SK-N-SH (cell line): ENCODE results near the gene TSPAN14. TPM values are rescaled to one million over a fixed set of nuclear protein-coding genes. Genes with fewer than 3 reads are reported as not detected.

ENCODE experiments used
- CTCF ChIA-PET: fragments of 300-600, 350-600 bp; formaldehyde crosslinking; extraction: SDS; loops from one replicate; lab custom pipeline; 2021; lab: Yijun Ruan, JAX
- POLR2A ChIA-PET: fragments of 350-600 bp; sonication (Branson Sonifier 250); formaldehyde crosslinking; extraction: SDS; loops from one replicate; lab custom pipeline; 2020; ENCODE audit warnings: antibody characterized with exemption, inconsistent platforms; lab: Yijun Ruan, JAX
- DNase-seq: peaks from one replicate; pipeline ENCODE4 v3.0.0; 2012
- H2AFZ ChIP-seq: fragments of 200-600 bp; sonication (generic); 2 replicates; pipeline ENCODE4 v1.8.1; 2016; ENCODE audit warnings: antibody characterized with exemption, mild to moderate bottlenecking, low read depth
- H3F3A ChIP-seq: fragments of 200-600 bp; sonication (generic); replicated peaks from 2 replicates; pipeline ENCODE3; 2016; ENCODE audit warnings: antibody characterized with exemption, mild to moderate bottlenecking; ENCODE audit not compliant: insufficient read depth
- H3K27ac ChIP-seq, 2 experiments: fragments of 200-500 bp in 1 of 2; fragments of 200-600 bp in 1 of 2; sonication (Bioruptor generic) in 1 of 2; sonication (generic), shearing (Covaris generic) in 1 of 2; 2 replicates each; pipeline versions ENCODE4 v1.5.1 to v1.6.1; 2014 to 2016; ENCODE audit warnings: low read depth in 2 of 2, inconsistent platforms in 1 of 2, low read length in 1 of 2, mild to moderate bottlenecking in 1 of 2, mixed read lengths in 1 of 2
- H3K27me3 ChIP-seq: fragments of 200-600 bp; sonication (generic), shearing (Covaris generic); 2 replicates; pipeline ENCODE4 v1.6.1; 2016; ENCODE audit warnings: mixed run types; ENCODE audit not compliant: insufficient read depth
- H3K36me3 ChIP-seq, 2 experiments: fragments of 200-500 bp in 1 of 2; fragments of 200-600 bp in 1 of 2; sonication (Bioruptor generic) in 1 of 2; sonication (generic) in 1 of 2; replicated peaks in 1 of 2; 2 replicates each; pipeline versions ENCODE3 to v1.5.1; 2014 to 2016; ENCODE audit warnings: low read length in 1 of 2, mild to moderate bottlenecking in 1 of 2; ENCODE audit not compliant: insufficient read depth in 2 of 2, control insufficient read depth in 1 of 2
- H3K4me1 ChIP-seq, 2 experiments: fragments of 200-500 bp in 1 of 2; fragments of 200-600 bp in 1 of 2; sonication (Bioruptor generic) in 1 of 2; sonication (generic), shearing (Covaris generic) in 1 of 2; 2 replicates each; pipeline versions ENCODE4 v1.5.1 to v1.6.1; 2014 to 2016; ENCODE audit warnings: low read depth in 1 of 2, low read length in 1 of 2, mixed run types in 1 of 2; ENCODE audit not compliant: insufficient read depth in 2 of 2, control insufficient read depth in 1 of 2
- H3K4me2 ChIP-seq: fragments of 200-600 bp; sonication (generic), shearing (Covaris generic); 2 replicates; pipeline ENCODE4 v1.6.1; 2017; ENCODE audit warnings: mixed run types
- H3K4me3 ChIP-seq, 2 experiments: fragments of 200-500 bp in 1 of 2; fragments of 200-600 bp in 1 of 2; sonication (Bioruptor generic) in 1 of 2; sonication (generic), shearing (Covaris generic) in 1 of 2; 2 replicates each; pipeline versions ENCODE4 v1.5.1 to v1.8.1; 2014 to 2016; ENCODE audit warnings: low read depth in 2 of 2, inconsistent platforms in 1 of 2, low read length in 1 of 2, mild to moderate bottlenecking in 1 of 2, mixed read lengths in 1 of 2, moderate library complexity in 1 of 2
- H3K79me2 ChIP-seq: fragments of 200-600 bp; sonication (generic); 2 replicates; pipeline ENCODE4 v1.8.1; 2017; ENCODE audit warnings: mild to moderate bottlenecking; ENCODE audit not compliant: insufficient read depth
- H3K9ac ChIP-seq: fragments of 200-600 bp; sonication (generic); 2 replicates; pipeline ENCODE4 v1.6.1; 2017; ENCODE audit warnings: mixed run types
- H3K9me2 ChIP-seq: fragments of 200-600 bp; sonication (generic); 2 replicates; pipeline ENCODE4 v1.6.1; 2017; ENCODE audit warnings: mixed run types
- H3K9me3 ChIP-seq: fragments of 200-600 bp; sonication (generic); 2 replicates; pipeline ENCODE4 v1.6.1; 2017; ENCODE audit warnings: mixed run types, mild to moderate bottlenecking, moderate library complexity
- H4K20me1 ChIP-seq: fragments of 200-600 bp; sonication (generic); 2 replicates; pipeline ENCODE4 v1.6.1; 2017; ENCODE audit warnings: mild to moderate bottlenecking, mixed run types; ENCODE audit not compliant: insufficient read depth
- CHD2 ChIP-seq: fragments of 150-350 bp; IDR thresholded peaks from 2 replicates; pipeline ENCODE4 v1.6.1; 2018; ENCODE audit warnings: low read length; ENCODE audit not compliant: partially characterized antibody
- EZH2phosphoT487 ChIP-seq: fragments of 200-600 bp; sonication (generic); IDR thresholded peaks from 2 replicates; pipeline ENCODE4 v1.6.1; 2017; ENCODE audit warnings: low read depth, mixed run types, mild to moderate bottlenecking, antibody characterized with exemption, moderate library complexity, borderline replicate concordance
- RAD21 ChIP-seq: IDR thresholded peaks from 2 replicates; pipeline ENCODE4 v1.6.1; 2012; ENCODE audit warnings: mild to moderate bottlenecking, low read length
- YY1 ChIP-seq: IDR thresholded peaks from 2 replicates; pipeline ENCODE4 v1.4.0; 2012; ENCODE audit warnings: low read depth, mild to moderate bottlenecking
- WGBS: methylation state at CpG from one replicate; pipeline ENCODE4 v1.1.6; 2017; ENCODE audit warnings: low lambda C conversion rate; 5-methylcytosine and 5-hydroxymethylcytosine counted together
- polyA plus RNA-seq, 3 experiments: library from polyadenylated mRNA; depleted of rRNA; stranded (reverse); fragments of >200 nt; gene quantifications; 2 replicates each; pipeline ENCODE4 v1.2.3, GENCODE V29; 2012
- TF ChIP-seq, protein P1 (sequence below): IDR thresholded peaks from 2 replicates; pipeline ENCODE4 v1.4.0; 2012; ENCODE audit warnings: low read depth, borderline replicate concordance
- TF ChIP-seq, protein P2 (sequence below): fragments of 200-600 bp; sonication (generic); IDR thresholded peaks from 2 replicates; pipeline ENCODE4 v1.6.1; 2017; ENCODE audit warnings: antibody characterized with exemption, mild to moderate bottlenecking, moderate library complexity
- TF ChIP-seq, protein P3 (sequence below): IDR thresholded peaks from 2 replicates; pipeline ENCODE4 v1.4.0; 2012; ENCODE audit warnings: low read depth, borderline replicate concordance

The TSPAN14 gene
- polyA plus RNA-seq, 1 of the 3 experiments (the other 2 are of a cell fraction): 78.1 TPM

DNA sequence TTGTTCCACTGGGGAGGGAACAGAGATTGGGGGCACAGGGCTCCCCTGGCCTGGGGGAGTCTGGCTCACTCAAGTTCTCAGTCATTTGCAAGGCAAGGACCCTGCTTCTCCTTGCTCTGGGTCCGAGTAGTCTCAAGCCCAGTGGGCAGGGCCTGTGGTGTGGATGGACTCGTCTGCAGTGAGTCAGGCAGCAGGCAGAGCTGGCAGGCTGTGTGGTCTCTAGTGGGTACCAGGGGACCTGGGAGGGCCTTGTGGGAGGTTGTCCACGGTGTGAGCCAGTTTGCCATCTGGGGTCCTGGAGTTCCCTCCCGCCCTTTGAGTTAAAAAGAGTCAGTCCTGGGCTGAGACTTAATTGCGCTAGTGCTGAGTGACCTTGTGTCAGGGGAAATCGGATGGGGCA, 74.8 kb downstream of the TSPAN14 start (continued):
- TF ChIP-seq, protein P1, sequence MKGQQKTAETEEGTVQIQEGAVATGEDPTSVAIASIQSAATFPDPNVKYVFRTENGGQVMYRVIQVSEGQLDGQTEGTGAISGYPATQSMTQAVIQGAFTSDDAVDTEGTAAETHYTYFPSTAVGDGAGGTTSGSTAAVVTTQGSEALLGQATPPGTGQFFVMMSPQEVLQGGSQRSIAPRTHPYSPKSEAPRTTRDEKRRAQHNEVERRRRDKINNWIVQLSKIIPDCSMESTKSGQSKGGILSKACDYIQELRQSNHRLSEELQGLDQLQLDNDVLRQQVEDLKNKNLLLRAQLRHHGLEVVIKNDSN: no peak
- no peak for TF ChIP-seq YY1

DNA sequence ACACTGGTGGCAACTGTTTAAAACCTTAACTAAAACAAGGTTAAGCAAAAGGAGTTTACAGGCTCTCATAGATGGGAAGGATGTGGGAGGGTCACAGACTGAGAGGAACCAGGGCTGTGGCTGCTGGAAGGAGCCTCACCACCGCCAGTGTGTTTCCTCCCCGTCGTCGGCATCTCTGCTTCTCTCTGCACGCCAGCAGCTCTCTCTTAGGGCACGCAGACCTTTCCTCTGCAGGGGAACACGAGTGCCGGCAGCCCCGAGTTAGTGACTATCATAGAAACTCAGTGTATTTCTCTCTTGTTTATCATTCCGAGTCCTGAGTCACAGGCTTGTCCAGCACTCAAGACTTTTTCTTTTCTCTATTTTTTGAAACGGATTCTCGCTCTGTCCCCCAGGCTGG, 75.5 kb downstream of the TSPAN14 start:
- ChIA-PET POLR2A (no interaction called here), CTCF (no interaction called here)
- H3K79me2 ChIP-seq: no peaks in the 10 kb centered on the region
- no peak overlapping the region for H3K27ac ChIP-seq
- no peak overlapping the region for H2AFZ ChIP-seq
- H3K4me2 ChIP-seq: no peak overlapping the region
- 94% methylated on average over 12 of the region's 12 CpGs for WGBS
- H3K4me1 ChIP-seq: no peaks in the 10 kb centered on the region
- H3K9me3 ChIP-seq: no peaks in the 10 kb centered on the region
- H3K4me3 ChIP-seq: no peak overlapping the region
- DNase-seq: no peak
- no peaks in the 10 kb centered on the region for H3K9me2 ChIP-seq
- no peaks in the 10 kb centered on the region for H3K36me3 ChIP-seq
- no peak overlapping the region for H3K9ac ChIP-seq
- TF ChIP-seq, protein P2, sequence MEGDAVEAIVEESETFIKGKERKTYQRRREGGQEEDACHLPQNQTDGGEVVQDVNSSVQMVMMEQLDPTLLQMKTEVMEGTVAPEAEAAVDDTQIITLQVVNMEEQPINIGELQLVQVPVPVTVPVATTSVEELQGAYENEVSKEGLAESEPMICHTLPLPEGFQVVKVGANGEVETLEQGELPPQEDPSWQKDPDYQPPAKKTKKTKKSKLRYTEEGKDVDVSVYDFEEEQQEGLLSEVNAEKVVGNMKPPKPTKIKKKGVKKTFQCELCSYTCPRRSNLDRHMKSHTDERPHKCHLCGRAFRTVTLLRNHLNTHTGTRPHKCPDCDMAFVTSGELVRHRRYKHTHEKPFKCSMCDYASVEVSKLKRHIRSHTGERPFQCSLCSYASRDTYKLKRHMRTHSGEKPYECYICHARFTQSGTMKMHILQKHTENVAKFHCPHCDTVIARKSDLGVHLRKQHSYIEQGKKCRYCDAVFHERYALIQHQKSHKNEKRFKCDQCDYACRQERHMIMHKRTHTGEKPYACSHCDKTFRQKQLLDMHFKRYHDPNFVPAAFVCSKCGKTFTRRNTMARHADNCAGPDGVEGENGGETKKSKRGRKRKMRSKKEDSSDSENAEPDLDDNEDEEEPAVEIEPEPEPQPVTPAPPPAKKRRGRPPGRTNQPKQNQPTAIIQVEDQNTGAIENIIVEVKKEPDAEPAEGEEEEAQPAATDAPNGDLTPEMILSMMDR: no peak
- TF ChIP-seq, protein P3, sequence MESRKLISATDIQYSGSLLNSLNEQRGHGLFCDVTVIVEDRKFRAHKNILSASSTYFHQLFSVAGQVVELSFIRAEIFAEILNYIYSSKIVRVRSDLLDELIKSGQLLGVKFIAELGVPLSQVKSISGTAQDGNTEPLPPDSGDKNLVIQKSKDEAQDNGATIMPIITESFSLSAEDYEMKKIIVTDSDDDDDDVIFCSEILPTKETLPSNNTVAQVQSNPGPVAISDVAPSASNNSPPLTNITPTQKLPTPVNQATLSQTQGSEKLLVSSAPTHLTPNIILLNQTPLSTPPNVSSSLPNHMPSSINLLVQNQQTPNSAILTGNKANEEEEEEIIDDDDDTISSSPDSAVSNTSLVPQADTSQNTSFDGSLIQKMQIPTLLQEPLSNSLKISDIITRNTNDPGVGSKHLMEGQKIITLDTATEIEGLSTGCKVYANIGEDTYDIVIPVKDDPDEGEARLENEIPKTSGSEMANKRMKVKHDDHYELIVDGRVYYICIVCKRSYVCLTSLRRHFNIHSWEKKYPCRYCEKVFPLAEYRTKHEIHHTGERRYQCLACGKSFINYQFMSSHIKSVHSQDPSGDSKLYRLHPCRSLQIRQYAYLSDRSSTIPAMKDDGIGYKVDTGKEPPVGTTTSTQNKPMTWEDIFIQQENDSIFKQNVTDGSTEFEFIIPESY: no peak
- TF ChIP-seq EZH2phosphoT487: no peak
- TF ChIP-seq, protein P1: no peak
- peaks cover 3% of the 10 kb centered on the region for H3F3A ChIP-seq
- no peaks in the 10 kb centered on the region for H4K20me1 ChIP-seq
- no peaks in the 10 kb centered on the region for H3K27me3 ChIP-seq

DNA sequence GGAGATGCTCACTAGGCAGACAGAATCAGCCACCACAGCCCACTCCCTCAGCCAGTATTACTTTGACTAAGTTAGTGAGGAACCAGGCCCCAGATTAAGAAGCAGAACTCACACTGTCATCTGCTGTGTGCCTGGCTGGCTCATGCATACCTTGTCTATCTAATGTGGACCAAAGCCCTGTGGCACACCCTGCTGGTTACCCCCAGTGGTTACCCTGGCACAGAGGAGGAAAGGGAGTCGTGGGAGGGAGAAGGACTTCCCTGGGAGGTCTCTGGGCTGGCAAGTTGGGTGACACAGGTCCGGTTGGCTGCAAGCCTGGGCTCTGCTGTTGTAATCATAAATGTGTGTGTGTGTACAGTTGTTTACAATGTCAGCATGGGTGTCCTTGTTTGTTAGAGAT, 76.1 kb downstream of the TSPAN14 start:
- Histone ChIP-seq H3K4me2 (no peak overlapping the region), H3K27ac (no peak overlapping the region), H3K4me3 (no peak overlapping the region)
- POLR2A ChIA-PET: no interaction called here
- no peak for TF ChIP-seq CHD2
- TF ChIP-seq RAD21: peak; percentile 40
- TF ChIP-seq, all 33 proteins: peak for 1
- WGBS: 58% methylated on average over 2 of the region's 2 CpGs
- Histone ChIP-seq H3K9me3 (no peaks in the 10 kb centered on the region), H3K36me3 (no peaks in the 10 kb centered on the region), H3K9ac (no peak overlapping the region), H3F3A (no peaks in the 10 kb centered on the region), H4K20me1 (no peaks in the 10 kb centered on the region), H2AFZ (no peak overlapping the region), H3K27me3 (no peaks in the 10 kb centered on the region), H3K79me2 (no peaks in the 10 kb centered on the region), H3K9me2 (no peaks in the 10 kb centered on the region), H3K4me1 (no peaks in the 10 kb centered on the region)
- CTCF ChIA-PET: interaction anchor here (0.6 to 1.4 kb wide), 2 partner anchors 9 to 160 kb away, joined by 3 read pairs; no protein-coding TSS in a partner anchor
- DNase-seq: peak; percentile 42
